A172 (cell line): ENCODE data around the gene SEC61A1. TPM values are rescaled to one million over a fixed set of nuclear protein-coding genes. Genes with fewer than 3 reads are reported as not detected.

Experiments used
- DNase-seq: peaks from one replicate; pipeline ENCODE4 v3.0.0-alpha.2; 2015; ENCODE audit warnings: low spot score
- total RNA-seq: library from RNA; depleted of rRNA; stranded (reverse); fragments of >200 nt; shearing (Covaris generic); gene quantifications from 2 replicates; pipeline ENCODE4 v1.2.3, GENCODE V29; 2014; rRNA removed

The SEC61A1 gene
- 296 and 324 TPM in 2 replicates for total RNA-seq

GRCh38 chr3:128051837-128052594, at the start of gene SEC61A1:
Gene SEC61A1, plus strand, starts transcription at chr3:128052437. Its CDS starts 116 bp downstream, at chr3:128052553.
- DNase-seq: peak; percentile 84

- no peak for DNase-seq
These were observed 47.6 kb upstream of the SEC61A1 start for GRCh38 chr3:128004661-128005060.

GRCh38 chr3:128006061-128007032, 45.9 kb upstream of the SEC61A1 start:
- DNase-seq: no peak

- no peak for DNase-seq
These were observed 45.2 kb upstream of the SEC61A1 start for GRCh38 chr3:128007033-128007424.

- DNase-seq: no peak
These were observed 42.0 kb upstream of the SEC61A1 start for GRCh38 chr3:128009952-128010846.

GRCh38 chr3:128011140-128011539, 41.1 kb upstream of the SEC61A1 start:
- DNase-seq: peak; percentile 17

GRCh38 chr3:128012050-128012449, 40.2 kb upstream of the SEC61A1 start:
- no peak for DNase-seq

- no peak for DNase-seq
These were observed 37.7 kb upstream of the SEC61A1 start for GRCh38 chr3:128014548-128014947.

GRCh38 chr3:128016502-128016901, 35.7 kb upstream of the SEC61A1 start:
- DNase-seq: no peak

- DNase-seq: no peak
These were observed 30.4 kb upstream of the SEC61A1 start for GRCh38 chr3:128021768-128022372.

GRCh38 chr3:128033102-128033501, 19.1 kb upstream of the SEC61A1 start:
- DNase-seq: no peak

- DNase-seq: no peak
These were observed 16.1 kb upstream of the SEC61A1 start for GRCh38 chr3:128036119-128036518.

GRCh38 chr3:128040041-128040440, 12.2 kb upstream of the SEC61A1 start:
- no peak for DNase-seq

- DNase-seq: no peak
These were observed 11.6 kb upstream of the SEC61A1 start for GRCh38 chr3:128040660-128041059.

GRCh38 chr3:128041344-128041743, 10.9 kb upstream of the SEC61A1 start:
- no peak for DNase-seq

GRCh38 chr3:128050597-128050996, 1.6 kb upstream of the SEC61A1 start:
- no peak for DNase-seq

GRCh38 chr3:128051459-128051836, 789 bp upstream of the SEC61A1 start:
- peak; percentile 22 for DNase-seq

GRCh38 chr3:128052595-128053351, 536 bp downstream of the SEC61A1 start:
- DNase-seq: no peak

- no peak for DNase-seq
These were observed 1.4 kb downstream of the SEC61A1 start for GRCh38 chr3:128053614-128054013.

- peak; percentile 40 for DNase-seq
These were observed 2.1 kb downstream of the SEC61A1 start for GRCh38 chr3:128054367-128054766.
